ENCODE results near the gene CD47. TPM values are rescaled to one million over a fixed set of nuclear protein-coding genes. Genes with fewer than 3 reads are reported as not detected.

Gene CD47
- total RNA-seq, result 44.4 and 61.4 TPM in 2 replicates

DNA sequence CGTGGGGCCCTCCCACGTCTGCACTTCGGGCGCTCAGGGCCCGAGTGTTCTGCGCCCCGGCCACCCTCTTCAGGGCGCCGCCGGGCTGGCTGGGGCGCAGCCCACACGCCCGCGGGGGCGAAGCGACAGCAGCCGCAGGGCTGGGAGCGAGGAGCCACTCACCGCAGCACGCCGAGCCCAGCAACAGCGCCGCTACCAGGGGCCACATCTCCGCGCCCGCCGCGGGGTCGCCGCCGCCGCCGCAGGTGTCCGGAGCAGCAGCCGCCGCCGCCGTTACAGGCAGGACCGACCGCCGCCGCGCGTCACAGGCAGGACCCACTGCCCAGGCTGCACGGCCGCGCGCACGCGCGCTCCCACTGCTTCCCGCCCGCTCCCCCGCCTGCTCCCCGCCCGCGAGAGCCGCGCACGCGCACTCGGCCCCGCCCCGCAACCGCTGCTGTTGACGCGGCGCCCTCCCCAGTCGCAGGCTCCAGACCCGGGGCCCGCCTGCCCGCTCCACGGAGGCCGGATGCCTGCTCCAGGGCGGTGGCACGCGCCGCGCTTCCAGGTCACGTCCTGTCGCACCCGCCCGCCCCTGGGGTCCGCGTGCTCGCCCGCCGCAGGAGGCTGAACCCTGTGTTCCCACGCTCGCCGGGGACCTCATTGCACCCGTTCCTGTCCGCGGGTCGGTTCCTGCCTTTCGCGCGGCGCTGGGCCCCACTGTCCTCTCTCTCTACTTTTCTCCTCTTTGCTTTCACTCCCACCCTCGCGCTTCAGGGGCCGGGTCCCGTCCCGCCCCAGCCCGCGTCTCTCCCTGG lies at the start of gene CD47:
TSS of gene CD47 (minus strand) at position 331 of the 797 bp plus-strand sequence. CDS start at position 208, 123 bp downstream.

Other genes starting within 250 kb of the CD47 start
- gene IFT57, start 131.4 kb upstream of the CD47 start, total RNA-seq, result 22.7 and 29.4 TPM in 2 replicates
- gene HHLA2, start 205.5 kb upstream of the CD47 start, total RNA-seq, result not detected in 2 replicates

Measured in vein endothelial cell (primary cell).